T1000 (cell line): ENCODE results near the gene MSANTD1.

ENCODE experiments used
- DNase-seq: peaks from one replicate; lab custom pipeline; 2025; ENCODE audit warnings: mixed read lengths; lab: John Stamatoyannopoulos, UW

MSANTD1 gene

DNA sequence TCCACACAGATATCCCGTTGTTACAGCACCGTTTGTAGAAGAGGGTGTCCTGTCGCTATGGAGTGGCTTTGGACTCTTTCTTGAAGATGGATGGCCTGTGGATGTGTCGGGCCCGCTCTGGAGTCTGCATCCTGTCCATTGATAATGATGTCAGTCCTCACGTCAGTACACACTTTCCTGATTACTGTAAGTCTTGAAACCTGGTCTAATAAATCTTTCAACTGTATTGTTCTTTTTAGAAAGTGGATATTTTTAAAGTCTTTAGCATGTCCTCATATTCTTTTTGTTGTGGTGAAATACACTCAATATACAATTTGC is 14.9 kb downstream of the MSANTD1 start:
- DNase-seq: no peak

DNA sequence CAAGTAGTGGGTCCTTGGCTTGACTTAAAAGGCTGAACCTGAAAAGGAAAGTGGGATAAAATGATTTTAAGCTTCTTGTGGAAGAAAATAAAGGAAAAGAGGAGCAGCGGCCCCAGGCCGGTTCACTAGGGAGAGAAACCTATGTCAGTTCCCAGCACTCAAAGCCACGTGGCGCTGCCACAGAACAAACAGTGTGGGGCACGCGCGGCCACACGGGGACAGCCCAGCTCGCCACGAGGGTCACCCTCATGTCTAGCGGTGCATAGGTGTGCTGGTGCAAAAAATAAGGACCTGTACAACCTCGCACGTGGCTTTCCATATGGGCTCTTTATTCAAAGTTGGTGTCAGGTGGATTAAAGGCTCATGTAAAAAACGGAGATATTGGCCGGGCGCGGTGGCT is 17.1 kb downstream of the MSANTD1 start:
- no peak for DNase-seq

DNA sequence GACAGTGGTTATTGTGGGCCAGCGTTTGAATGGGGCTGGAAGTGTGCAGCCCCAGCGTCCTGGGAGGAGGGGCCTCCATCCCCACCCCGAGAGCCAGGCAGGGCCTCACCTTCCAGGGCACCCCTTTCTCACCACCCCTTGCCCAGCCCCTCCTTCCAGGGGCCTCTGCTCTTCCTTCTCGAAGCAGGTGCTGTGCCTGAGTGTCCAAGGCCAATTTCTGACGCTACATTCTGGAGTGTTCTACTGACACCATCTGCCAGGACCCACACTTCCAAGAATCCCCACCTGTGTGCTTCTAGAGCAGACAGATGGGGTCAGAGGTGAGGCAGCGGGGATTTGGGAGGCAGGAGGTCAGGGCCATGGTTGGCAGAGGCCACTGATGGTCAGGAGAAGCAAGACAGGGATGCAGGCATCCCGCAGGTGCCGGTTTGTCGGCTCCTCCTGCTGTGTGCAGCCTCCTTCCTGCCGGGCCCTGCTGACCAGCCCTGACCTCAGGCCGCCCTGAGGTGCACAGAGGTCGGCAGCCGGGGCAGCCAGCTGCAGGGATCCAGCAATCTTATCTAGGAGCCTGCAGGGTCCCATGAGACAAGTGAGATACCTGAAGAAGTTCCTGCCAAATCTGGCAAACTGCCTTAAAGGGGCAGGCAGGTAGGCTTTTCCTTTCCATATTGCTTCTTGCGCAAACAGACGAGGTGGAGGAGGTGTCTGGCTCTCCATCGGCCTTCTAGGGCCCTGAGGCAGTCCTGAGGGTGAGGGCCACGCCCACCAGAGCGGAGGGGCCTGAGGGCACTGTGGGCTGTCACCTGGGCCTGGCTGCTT is 18.8 kb downstream of the MSANTD1 start:
- DNase-seq: no peak

DNA sequence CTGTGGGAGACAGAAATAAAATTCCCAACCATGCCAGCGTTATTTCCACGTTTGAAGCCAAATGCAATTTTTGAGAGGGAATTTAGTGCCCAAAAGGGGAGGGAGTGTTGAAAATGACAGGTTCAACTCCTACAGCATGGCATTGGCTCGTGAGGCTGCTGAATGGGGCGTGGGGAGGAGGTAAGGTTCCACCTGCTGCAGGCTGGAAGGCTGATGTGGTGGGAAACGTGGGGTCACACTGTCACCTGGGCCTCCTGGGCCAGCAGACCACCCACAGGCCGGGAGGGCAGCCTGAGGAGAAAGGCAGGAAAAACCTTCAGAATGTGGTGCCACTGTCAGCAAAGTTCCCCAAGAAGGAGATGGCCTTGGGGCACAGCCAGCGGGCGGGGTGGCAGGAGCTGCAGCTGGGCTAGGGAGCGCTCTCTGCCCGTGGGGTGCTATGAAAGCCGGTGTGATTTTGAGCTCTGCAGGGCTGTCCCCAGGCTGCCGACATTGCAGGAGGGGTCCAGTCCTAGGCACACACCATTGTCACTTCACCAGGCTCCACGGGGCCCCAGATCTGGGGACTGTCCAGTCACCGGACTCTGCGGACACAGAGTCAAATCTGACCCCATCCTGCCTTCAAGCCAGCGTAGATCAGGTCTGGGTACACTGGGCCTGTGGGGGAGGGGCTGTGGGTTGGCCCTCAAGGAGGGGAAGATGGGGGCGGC is 19.6 kb downstream of the MSANTD1 start:
- no peak for DNase-seq

DNA sequence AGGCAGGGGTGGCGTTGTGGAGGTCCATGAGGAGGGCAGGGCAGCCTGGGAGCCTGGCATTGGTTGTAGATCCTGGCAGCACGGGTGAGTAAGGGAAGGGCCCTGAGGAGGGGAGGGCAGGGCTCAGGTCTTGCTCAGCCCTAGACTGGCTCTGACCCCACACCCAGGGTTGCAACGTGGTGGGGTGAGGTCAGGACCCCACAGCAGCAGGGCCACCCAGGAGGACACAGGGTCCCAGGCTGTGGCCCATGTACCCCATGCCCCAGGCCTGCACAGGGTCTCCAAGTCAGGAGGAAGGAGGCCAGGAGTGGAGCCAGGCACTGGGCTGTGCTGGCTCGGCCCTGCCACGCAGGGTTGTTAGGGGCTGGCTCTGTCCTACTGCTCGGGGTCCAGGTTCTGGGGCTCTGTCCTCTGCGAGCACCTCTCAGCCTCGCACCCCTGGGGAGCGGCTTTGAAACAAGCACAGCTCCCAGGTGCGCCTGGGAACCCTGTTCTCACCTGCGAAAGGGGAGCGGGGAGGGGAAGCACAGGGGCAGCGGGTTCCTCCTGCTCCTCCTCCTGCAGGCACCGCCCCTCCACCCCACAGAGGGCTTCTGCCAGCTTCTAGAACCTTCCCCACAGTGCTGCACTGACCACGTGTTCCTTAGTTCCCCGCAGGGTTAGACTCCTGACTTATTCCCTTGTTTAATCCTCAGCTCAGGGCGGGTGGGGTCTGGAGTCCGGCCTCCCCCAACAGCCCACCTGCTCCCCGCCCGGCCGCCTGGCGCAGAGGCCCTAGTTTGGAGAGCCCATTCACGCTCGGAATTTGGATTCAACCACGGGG is 20.4 kb downstream of the MSANTD1 start:
- no peak for DNase-seq

DNA sequence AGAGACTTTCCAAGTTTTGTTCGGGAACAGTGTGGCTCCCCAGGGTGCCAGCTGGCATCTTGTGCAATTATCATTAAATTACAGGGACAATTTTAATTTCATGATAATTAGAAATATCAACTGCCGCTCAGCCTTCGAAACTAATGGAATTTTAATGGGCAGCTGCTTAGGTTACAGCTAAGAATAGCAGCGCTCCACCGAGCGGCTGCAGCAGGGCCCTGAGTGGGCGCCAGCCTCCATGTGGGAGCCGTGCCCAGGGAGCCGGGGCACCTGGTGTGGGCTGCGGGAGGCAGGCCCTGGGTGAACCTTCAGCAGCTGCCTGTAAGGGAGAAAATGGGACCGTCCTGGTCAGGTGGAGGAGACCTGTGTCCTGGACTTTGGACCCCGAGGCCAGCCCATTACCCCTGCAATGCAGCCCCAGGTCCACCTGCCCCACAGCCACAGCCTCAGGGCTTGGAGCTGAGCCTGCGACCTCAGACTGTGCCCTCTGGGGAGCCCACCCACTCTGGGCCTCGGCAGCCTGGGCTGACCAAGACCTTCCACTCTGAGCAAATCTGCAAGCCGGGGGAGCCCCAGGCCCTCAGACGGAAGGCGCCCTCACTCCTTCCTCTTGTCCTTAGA is 21.1 kb downstream of the MSANTD1 start:
- DNase-seq: no peak

DNA sequence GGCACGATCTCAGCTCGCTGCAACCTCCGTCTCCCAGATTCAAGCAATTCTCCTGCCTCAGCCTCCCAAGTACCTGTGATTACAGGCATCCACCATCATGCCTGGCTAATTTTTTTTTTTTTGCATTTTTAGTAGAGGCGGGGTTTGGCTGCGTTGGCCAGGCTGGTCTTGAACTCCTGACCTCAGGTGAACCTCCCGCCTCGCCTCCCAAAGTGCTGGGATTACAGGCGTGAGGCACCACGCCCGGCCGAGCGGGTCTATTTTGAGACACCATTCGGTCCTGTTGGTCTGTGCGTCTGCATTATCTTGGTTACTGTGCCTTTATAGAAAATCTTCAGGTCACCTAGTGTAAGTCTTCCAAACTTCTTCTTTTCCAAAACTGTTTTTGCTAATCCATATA is 22.2 kb downstream of the MSANTD1 start:
- DNase-seq: no peak

DNA sequence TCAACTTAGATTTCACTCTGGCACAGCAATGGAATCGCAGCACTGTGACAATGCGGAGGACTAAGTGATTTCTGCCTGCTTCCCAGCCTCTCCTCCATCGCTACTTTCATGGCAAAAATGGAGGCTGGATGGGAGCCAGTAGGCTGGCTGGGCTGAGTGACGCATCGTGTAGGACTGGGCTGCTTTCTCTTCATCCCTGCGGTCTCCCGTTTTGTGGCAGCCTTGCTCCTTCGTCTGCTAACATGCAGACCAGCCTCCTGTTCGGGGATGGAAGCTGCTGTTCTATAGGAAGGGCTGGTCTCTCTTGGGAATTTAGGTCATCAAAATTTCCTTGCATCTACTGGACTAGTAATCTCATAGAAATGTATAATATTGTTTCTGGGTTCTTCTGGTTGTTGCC is 28.0 kb downstream of the MSANTD1 start:
- no peak for DNase-seq

DNA sequence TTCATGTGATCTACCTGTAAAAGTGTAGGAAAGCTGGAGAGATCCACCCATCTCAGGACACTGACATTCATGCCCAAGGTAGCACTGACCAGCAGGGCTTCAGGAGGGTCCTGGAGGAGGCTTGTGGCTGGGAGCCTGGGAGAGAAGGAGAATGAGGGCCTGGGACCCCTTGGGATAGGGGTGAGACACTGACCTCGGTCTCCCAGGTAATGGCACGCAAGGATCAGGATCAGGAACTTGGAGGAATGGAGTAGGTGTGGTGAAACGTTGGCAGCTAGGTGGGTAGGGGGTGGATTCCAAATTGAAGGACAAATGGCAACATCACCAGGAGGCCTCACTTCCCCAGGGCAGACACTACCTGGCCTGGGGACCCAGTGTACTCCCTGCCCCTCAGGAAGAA is 31.5 kb downstream of the MSANTD1 start:
- no peak for DNase-seq

DNA sequence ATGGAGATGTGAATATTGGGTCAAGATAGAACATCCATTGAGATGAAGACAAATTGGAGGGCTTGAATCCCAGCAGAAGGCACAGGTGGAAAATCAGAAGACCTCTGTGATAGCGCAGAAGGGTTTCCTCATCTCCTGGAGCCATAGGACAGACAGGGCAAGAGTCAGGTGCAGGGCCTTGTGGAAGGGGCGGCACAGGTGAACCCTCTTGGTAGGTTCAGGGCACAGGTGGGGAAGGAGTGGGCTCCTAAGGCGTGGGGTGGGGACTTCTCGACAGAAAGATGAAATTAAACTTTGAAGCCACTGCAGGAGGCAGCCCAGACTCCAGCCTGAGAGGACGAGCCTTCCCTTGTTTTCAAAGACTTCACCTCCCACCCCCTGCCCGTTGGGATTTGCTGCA is 34.5 kb downstream of the MSANTD1 start:
- DNase-seq: no peak

DNA sequence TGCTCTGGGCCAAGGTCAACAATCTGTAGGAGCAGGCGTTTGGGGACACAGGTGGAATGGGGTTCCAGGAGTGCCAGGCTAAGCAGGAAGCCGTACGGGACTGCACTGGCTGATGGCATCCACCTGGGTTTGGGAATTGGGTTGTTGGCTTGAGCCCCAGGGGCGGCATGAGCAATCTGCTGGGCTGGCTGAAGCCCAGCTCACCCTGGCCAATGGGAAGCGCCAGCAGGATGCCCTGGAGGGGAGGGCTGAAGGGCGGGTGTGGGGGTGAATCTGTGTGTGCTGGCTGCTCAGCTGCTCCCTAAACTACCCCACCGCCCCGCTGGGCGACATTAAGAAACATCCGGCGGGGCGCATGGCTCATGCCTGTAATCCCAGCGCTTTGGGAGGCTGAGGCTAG is 35.0 kb downstream of the MSANTD1 start:
- DNase-seq: no peak

DNA sequence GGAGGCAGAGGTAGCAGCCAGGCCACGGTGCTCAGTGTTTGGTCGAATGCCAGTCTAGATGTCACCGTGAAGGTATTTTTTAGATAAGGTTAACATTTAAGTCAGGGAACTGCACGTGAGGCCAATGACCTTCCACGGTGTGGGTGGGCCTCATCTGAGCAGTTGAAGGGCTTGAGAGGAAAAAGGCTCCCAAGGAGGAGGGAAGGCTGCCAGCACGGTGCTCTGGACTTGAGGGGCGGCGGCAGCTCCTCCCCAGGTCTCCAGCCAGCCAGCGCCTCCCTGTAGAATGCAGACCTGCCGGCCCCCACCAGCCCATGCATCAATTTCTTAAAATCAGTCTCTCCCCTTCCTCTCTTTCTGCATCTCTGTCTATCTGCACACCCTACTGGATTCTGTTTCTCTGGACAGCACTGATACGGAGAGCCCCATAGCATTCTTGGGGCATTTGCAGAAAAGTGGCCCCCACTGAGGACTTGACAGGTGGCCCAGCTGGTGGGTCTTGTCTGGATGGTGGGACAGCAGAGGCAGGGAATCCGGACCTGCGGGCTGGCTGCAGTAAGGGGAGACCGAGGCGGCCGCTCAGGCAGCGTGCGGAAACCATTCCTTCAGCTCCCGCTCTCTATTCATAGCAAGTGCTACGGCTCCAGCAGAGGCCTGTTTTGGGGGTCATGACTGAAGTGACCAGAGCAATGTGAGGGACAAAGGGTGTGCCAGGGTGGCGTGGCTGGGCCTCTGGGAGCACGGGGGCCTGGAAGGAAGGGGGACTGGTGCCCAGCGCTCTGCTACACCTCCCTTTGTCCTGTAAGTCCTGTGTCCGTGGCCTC is 36.0 kb downstream of the MSANTD1 start:
- DNase-seq: no peak

DNA sequence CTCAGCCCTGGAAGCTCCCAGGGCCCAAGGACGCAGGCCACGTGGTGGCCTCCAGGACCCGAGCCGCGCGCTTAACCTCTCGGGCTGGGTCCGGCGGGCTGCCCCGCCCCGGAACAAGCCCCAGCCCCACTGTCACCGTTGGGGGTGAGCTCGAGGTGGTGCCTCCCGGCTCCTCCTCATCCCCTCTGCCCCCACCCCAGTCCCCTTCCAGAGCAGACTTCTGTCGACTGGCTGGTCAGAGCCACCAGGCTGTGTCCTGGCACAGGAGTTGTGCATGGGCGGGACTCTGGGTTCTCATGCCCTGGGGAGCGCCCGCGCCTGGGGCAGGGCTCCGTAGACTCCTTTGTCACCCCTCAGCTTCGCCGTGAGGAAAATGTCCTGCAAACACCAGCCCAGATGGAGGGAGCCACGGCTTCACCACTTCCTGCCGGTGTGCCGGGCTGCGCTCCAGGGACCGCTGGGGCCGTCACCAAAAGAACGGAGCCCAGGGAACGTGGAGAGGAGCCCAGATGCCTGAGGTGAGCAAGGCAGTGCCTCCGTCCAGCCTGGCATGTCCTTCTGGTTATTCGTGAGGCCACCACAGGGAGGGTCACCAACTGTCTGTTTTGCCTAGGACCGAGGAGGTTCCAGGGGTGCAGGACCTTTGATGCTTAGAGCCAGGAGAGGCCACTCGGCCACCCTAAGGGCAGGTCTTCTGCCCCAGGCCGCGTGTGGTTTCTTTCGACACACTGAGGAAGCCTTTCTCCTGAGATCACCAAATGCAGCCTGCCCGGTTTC is 36.8 kb downstream of the MSANTD1 start:
- peak; percentile 50 for DNase-seq

DNA sequence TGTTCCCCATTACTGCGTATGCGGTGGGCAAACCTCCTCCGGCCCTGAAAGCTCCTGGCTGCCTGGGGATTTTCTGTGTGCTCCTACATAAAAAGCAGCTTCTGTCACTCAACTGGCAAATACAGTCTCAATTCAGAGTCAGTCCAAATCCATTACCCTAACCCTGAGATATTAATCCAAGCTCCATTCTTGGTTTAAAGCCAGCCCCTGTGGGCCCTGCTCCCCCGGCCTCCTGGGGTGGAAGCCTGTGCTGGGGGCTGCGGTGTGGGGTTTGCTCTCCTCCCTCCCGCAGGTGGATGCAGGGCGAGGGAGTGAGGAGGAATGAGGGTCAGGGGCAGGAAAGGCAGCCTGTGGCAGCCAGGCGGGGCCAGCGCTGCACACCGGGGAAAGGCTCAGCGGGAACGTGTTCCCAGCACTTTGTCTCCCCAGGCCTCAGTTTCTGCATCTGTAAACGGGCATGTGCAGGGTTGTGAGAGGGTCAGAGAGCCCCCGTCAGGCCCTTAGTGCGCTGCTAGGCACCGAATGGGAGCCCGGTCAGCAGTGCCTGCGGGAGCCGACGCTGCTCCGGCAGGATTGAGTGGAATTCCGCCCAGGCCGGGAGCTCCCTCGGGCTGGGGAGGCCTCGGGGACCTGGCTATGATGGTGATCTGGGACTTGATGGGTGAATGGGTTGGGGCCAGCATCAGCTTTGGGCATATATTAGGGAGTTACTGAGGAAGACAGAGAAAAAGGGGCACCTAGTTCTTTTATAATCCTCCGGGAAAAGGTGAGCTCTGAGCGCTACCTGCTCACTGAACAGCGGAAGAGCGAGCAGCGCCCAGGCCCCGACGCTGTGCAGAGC is 37.6 kb downstream of the MSANTD1 start:
- no peak for DNase-seq

DNA sequence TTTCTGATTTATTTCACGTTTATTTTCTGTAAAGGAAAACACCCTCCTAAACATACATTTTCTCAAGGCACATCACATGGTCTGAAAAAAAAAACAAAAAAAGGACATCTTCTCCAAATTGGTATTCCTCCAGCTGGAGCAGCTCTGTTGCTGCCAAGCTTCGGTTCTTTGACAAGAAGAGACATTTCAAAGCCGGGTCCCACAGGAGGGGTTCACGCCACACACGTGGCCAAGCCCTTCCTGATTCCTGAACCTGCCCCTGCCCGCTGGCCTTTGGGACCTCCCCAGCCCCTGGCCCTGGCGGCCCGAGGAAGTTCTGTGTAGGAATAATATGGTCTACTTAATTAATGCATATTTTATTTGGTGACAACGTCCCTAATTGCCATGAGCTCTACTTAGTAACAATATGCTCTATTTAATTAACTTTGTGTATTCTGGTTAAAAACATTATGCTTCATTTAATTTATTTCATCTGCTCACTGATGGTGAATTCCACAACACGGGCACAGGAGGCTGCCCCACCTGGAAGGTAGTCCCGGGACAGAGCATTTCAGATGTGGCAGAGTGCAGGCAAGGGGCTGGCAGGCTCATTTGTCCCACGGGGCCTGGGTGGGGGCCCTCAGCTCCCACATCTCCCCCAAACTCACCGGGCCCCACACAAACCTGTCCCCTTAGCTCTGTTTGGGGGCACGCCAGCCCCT is 38.5 kb downstream of the MSANTD1 start:
- DNase-seq: no peak

DNA sequence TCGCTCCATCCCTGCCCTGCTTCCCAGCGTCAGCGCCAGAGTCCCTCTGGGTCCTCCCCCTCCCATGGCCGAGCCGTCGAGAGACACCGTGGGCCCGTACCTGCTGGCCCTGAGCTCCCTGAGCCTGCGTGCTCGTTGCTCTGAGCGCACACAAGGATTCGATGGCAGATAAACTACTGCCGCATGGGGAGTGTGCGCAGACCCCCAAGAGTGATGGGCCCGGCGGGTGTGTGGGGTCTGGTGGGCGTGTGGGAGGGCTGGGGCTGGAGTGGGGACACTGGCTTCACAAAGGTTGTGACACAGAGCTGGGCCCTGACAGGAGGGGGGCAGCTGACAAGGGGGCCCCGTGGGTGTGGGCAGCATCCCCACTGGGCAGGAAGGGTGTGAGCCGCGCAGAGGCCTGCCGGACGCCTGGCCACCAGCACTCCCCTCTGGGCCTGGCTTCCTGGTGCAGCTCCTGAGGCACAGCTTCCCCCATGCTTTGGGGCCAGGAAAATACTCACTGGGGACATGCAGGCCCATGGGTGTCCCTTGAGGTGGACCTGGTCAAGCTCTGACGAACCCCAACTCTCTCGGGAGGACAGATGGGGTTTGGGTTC is 39.1 kb downstream of the MSANTD1 start:
- DNase-seq: no peak

DNA sequence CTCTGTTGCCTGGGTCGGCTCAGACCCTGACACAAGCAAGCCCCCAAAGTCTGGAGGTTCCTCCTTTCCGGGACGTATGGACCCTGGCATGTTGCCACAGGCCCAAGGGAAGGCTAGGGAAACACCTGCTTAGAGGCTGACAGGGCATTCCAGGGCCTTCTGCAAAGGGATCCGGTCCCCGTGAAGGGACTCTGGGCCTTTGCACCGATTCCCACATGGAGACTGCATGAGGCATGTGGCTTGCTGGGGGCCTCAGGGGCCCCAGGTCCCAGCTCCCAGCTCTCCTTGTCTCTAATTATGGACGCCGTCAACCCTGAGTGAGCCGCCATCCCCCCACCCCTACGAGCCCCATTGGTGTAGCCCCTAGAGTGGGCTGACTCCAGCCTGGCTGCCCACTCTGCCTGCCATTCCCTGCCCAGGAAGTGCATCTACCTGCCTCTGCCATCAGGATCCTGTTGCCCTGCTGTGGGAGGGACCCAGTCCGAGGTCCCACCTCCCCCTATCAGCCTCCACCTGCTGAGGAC is 39.7 kb downstream of the MSANTD1 start:
- DNase-seq: no peak

DNA sequence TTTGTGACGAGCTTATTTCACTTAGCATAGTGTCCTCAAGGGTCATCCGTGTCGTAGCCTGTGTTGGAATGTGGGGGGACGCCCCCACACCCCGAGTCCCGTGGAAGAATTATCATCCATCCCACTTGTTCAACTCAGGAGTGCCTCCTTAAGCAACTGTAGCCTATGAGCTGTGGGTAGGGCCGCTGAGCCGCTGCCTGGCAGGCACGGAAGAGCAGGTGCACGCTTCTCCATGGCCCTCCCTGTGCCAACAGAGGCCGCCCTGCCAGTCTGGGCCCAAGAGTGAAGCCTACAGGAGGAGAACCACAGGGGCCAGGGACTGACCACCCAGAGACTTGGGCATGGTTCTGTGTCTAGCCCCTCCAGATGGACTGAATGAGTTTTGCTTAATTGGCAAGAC is 41.5 kb downstream of the MSANTD1 start:
- no peak for DNase-seq
